LNCAP (cell line): ENCODE results near the gene GTF2F2.

Experiments
- TF ChIP-seq, protein P1 (sequence below): fragments of 450-650 bp; IDR thresholded peaks from 2 replicates; pipeline ENCODE4 v1.5.1; 2017; ENCODE audit warnings: mild to moderate bottlenecking

The GTF2F2 gene

GRCh38 chr13:45316338-45316737, 196.0 kb downstream of the GTF2F2 start:
- TF ChIP-seq, protein P1, sequence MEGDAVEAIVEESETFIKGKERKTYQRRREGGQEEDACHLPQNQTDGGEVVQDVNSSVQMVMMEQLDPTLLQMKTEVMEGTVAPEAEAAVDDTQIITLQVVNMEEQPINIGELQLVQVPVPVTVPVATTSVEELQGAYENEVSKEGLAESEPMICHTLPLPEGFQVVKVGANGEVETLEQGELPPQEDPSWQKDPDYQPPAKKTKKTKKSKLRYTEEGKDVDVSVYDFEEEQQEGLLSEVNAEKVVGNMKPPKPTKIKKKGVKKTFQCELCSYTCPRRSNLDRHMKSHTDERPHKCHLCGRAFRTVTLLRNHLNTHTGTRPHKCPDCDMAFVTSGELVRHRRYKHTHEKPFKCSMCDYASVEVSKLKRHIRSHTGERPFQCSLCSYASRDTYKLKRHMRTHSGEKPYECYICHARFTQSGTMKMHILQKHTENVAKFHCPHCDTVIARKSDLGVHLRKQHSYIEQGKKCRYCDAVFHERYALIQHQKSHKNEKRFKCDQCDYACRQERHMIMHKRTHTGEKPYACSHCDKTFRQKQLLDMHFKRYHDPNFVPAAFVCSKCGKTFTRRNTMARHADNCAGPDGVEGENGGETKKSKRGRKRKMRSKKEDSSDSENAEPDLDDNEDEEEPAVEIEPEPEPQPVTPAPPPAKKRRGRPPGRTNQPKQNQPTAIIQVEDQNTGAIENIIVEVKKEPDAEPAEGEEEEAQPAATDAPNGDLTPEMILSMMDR = no peak

GRCh38 chr13:45316996-45317395, 196.7 kb downstream of the GTF2F2 start:
- TF ChIP-seq, protein P1 = no peak

DNA sequence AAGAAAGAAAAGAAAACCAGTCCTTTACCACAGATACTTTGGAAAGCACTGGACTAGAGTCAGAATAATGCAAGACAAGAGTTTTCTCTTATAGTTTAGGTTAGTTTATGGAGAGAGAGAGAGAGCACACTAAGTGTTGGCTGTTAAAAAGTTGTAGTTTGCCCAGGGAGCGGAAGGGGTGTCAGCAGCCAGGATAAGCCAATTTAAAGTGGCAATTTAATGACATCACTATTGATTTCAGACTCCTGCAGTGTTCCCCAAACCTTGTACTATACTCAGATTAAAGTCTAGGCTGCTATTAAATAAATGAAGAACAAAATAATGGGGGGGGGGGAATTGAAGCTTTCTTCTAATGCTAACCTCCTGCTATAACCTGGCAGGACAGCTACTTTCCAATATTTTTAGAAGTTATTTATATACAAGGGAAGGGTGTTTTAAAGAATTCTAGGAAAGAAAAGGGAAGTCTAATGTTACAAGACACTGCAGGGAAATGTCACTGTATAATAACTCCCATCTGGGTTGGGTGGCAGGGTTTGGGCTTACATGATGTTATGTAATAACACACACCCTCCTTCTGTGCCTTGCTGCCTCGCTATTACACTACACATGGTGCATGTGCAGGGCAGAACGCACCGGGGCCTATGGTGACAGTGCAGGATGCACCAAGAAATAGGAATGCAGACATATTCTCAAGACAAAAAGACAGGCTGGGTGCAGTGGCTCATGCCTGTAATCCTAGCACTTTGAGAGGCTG, 200.7 kb downstream of the GTF2F2 start:
- TF ChIP-seq, protein P1 = no peak

GRCh38 chr13:45325806-45326205, 205.5 kb downstream of the GTF2F2 start:
- TF ChIP-seq, protein P1 = no peak

- TF ChIP-seq, protein P1 = no peak
Observed at GRCh38 chr13:45327253-45327955, 207.1 kb downstream of the GTF2F2 start.

GRCh38 chr13:45328661-45329111, 208.4 kb downstream of the GTF2F2 start:
- TF ChIP-seq, protein P1 = no peak

DNA sequence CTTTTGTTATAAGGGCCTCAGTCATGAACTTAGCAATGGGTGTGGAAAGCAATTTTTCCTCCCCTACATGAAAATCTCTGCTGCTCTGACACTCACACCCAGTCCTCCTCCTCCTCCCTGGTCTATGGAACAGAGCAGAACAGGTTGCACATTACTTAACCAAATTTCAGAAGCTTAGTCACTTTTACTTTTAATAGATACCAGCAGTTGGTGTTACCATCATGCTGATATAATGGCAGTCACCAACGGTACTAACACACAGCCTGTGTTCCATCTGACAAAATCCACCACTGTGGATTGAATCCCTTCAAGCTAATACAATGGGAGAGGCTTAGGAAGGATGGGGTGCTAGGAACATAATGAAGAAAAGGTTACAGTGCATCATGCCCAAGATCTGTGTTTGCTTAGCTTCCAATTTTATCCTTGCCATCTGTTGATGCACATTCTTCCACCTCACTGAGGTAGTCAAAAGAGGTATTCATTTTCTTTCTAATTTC, 210.9 kb downstream of the GTF2F2 start:
- TF ChIP-seq, protein P1 = no peak
